IMR-90 (cell line): ENCODE measurements around the gene PDZD2. TPM values are rescaled to one million over a fixed set of nuclear protein-coding genes. Genes with fewer than 3 reads are reported as not detected.

ENCODE experiments used
- ATAC-seq: fragments of 200-7000 bp; cut with Tn5 transposase; 2 replicates; pipeline ENCODE4 v1.9.1; 2020; ENCODE audit warnings: low read depth, mild to moderate bottlenecking, moderate library complexity
- BruUV-seq: library from RNA; stranded (reverse); fragments of 400-500 nt; replicated peaks from 2 replicates; lab custom pipeline; 2021; lab: Mats Ljungman, UMichigan
- CTCF ChIA-PET: fragments of 300-600 bp; formaldehyde crosslinking; extraction: SDS; loops from one replicate; lab custom pipeline; 2021; ENCODE audit warnings: antibody characterized with exemption; lab: Yijun Ruan, JAX
- POLR2A ChIA-PET: fragments of 300-600 bp; sonication (Branson Sonifier 250); formaldehyde crosslinking; loops from one replicate; lab custom pipeline; 2022; ENCODE audit warnings: antibody characterized with exemption; ENCODE audit not compliant: unreplicated experiment; lab: Charles Lee
- DNase-seq: peaks from one replicate; pipeline ENCODE4 v3.0.0; 2013
- H2AFZ ChIP-seq: replicated peaks from 2 replicates; pipeline ENCODE3; 2013; ENCODE audit warnings: low read length, mild to moderate bottlenecking; ENCODE audit not compliant: poor library complexity
- H2AK5ac ChIP-seq: 2 replicates; pipeline ENCODE4 v1.6.1; 2013; ENCODE audit warnings: low read depth, low read length, inconsistent platforms
- H2AK9ac ChIP-seq: replicated peaks from 2 replicates; pipeline ENCODE3; 2013; ENCODE audit warnings: mild to moderate bottlenecking, low read depth, low read length, moderate library complexity; ENCODE audit not compliant: poor library complexity
- H2BK120ac ChIP-seq: 2 replicates; pipeline ENCODE4 v1.6.1; 2013; ENCODE audit warnings: low read depth, low read length, inconsistent platforms
- H2BK15ac ChIP-seq: 3 replicates; pipeline ENCODE4 v1.6.1; 2013; ENCODE audit warnings: low read depth, low read length, inconsistent platforms
- H2BK20ac ChIP-seq: 2 replicates; pipeline ENCODE4 v1.6.1; 2013; ENCODE audit warnings: low read depth, mild to moderate bottlenecking, inconsistent platforms, low read length, moderate library complexity
- H2BK5ac ChIP-seq: 2 replicates; pipeline ENCODE4 v1.6.1; 2013; ENCODE audit warnings: mild to moderate bottlenecking, low read depth, low read length, inconsistent platforms; ENCODE audit not compliant: poor library complexity, severe bottlenecking
- H3K14ac ChIP-seq: replicated peaks from 2 replicates; pipeline ENCODE4 v1.6.1; 2013; ENCODE audit warnings: low read depth, low read length, inconsistent platforms
- H3K18ac ChIP-seq: 2 replicates; pipeline ENCODE4 v1.6.1; 2013; ENCODE audit warnings: low read depth, low read length, control low read depth
- H3K23ac ChIP-seq: 2 replicates; pipeline ENCODE4 v1.6.1; 2013; ENCODE audit warnings: low read depth, low read length, inconsistent platforms
- H3K27ac ChIP-seq: 2 replicates; pipeline ENCODE4 v1.5.1; 2013; ENCODE audit warnings: mild to moderate bottlenecking, control low read depth, low read length; ENCODE audit not compliant: insufficient read depth
- H3K27me3 ChIP-seq: 2 replicates; pipeline ENCODE4 v1.6.1; 2013; ENCODE audit warnings: low read length; ENCODE audit not compliant: control insufficient read depth, insufficient read depth
- H3K36me3 ChIP-seq: 2 replicates; pipeline ENCODE4 v1.6.1; 2013; ENCODE audit warnings: low read length, mixed read lengths; ENCODE audit not compliant: control insufficient read depth, insufficient read depth
- H3K4ac ChIP-seq: 2 replicates; pipeline ENCODE4 v1.6.1; 2013; ENCODE audit warnings: low read depth, low read length, inconsistent platforms
- H3K4me1 ChIP-seq: 2 replicates; pipeline ENCODE4 v1.6.1; 2013; ENCODE audit warnings: low read length, mixed read lengths; ENCODE audit not compliant: control insufficient read depth, insufficient read depth
- H3K4me2 ChIP-seq: 2 replicates; pipeline ENCODE4 v1.6.1; 2013; ENCODE audit warnings: low read depth, mild to moderate bottlenecking, control low read depth, low read length, moderate library complexity
- H3K4me3 ChIP-seq: 2 replicates; pipeline ENCODE4 v1.5.1; 2013; ENCODE audit warnings: low read depth, mild to moderate bottlenecking, control low read depth, low read length, moderate library complexity; ENCODE audit not compliant: insufficient read depth
- H3K56ac ChIP-seq: 2 replicates; pipeline ENCODE4 v1.6.1; 2013; ENCODE audit warnings: low read length, inconsistent platforms; ENCODE audit not compliant: insufficient read depth; ENCODE audit errors: extremely low read depth
- H3K79me1 ChIP-seq, 2 experiments: 2 replicates each; pipeline ENCODE4 v1.6.1; 2013; ENCODE audit warnings: low read length in 2 of 2, inconsistent platforms in 1 of 2, low read depth in 1 of 2
- H3K9ac ChIP-seq: 2 replicates; pipeline ENCODE4 v1.6.1; 2013; ENCODE audit warnings: low read depth, low read length, control low read depth
- H3K9me1 ChIP-seq: 2 replicates; pipeline ENCODE4 v1.6.1; 2013; ENCODE audit warnings: low read length, inconsistent platforms; ENCODE audit not compliant: insufficient read depth
- H3K9me3 ChIP-seq: 2 replicates; pipeline ENCODE4 v1.6.1; 2013; ENCODE audit warnings: low read length; ENCODE audit not compliant: control insufficient read depth, insufficient read depth
- H4K20me1 ChIP-seq: 2 replicates; pipeline ENCODE4 v1.6.1; 2013; ENCODE audit warnings: low read length, inconsistent platforms; ENCODE audit not compliant: insufficient read depth
- H4K5ac ChIP-seq: 2 replicates; pipeline ENCODE4 v1.6.1; 2013; ENCODE audit warnings: mild to moderate bottlenecking, low read depth, low read length, control low read depth
- H4K8ac ChIP-seq, 2 experiments: 2 replicates each; pipeline ENCODE4 v1.6.1; 2013; ENCODE audit warnings: low read depth in 2 of 2, low read length in 2 of 2, control low read depth in 1 of 2, inconsistent platforms in 1 of 2
- H4K91ac ChIP-seq: 2 replicates; pipeline ENCODE4 v1.6.1; 2013; ENCODE audit warnings: low read depth, low read length, inconsistent platforms; ENCODE audit not compliant: insufficient read depth
- MAZ ChIP-seq: IDR thresholded peaks from 2 replicates; pipeline ENCODE4 v1.6.1; 2012; ENCODE audit warnings: low read depth, mild to moderate bottlenecking, low read length, improper control_type of control experiment, moderate library complexity, borderline replicate concordance
- RAD21 ChIP-seq: IDR thresholded peaks from 2 replicates; pipeline ENCODE4 v1.6.1; 2012; ENCODE audit warnings: low read length, improper control_type of control experiment
- RFX5 ChIP-seq: IDR thresholded peaks from 2 replicates; pipeline ENCODE4 v1.8.0; 2012; ENCODE audit warnings: low read depth, mild to moderate bottlenecking, low read length, moderate library complexity
- WGBS, 2 experiments: methylation state at CpG; one replicate each; pipeline versions ENCODE4 v1.1.5 to v1.1.7; 2013; ENCODE audit warnings: missing lambda C conversion rate in 2 of 2; ENCODE audit not compliant: insufficient read length in 1 of 2; ENCODE audit errors: extremely low coverage in 2 of 2; 5-methylcytosine and 5-hydroxymethylcytosine counted together
- dilution Hi-C: fragments of 300-500 bp; cut with HindIII; formaldehyde crosslinking; loops from one replicate; pipeline ENCODE4 v1.14.3; 2018; ENCODE audit warnings: low sequenced_read_pairs; ENCODE audit not compliant: unreplicated experiment
- in situ Hi-C: fragments of 300-500 bp; cut with MboI; formaldehyde crosslinking; loops from 3 replicates; pipeline ENCODE4 v1.14.3; 2019; ENCODE audit warnings: low sequenced_read_pairs, inconsistent platforms, mixed read lengths
- intact Hi-C: fragments of 100-400 bp; cut with micrococcal nuclease; formaldehyde crosslinking; loops from 2 replicates; pipeline ENCODE4 v1.10.0; 2022
- polyA plus RNA-seq, 3 experiments: library from polyadenylated mRNA; depleted of rRNA; stranded (reverse); fragments of >200 nt; gene quantifications; 2 replicates each; pipeline ENCODE4 v1.2.3, GENCODE V29; 2012; ENCODE audit warnings: low replicate concordance in 1 of 3
- total RNA-seq: library from RNA; depleted of rRNA; stranded (reverse); fragments of >200 nt; gene quantifications from 2 replicates; pipeline ENCODE4 v1.2.3, GENCODE V29; 2012

Gene PDZD2
- total and polyA plus RNA-seq, 2 of the 4 experiments (the other 2 are of a cell fraction): under 0.01 to 0.02 TPM

- no peak for ATAC-seq
- Histone ChIP-seq H3K18ac (no peak overlapping the region), H2BK120ac (no peak overlapping the region), H3K23ac (no peak overlapping the region), H3K79me1 (no peaks in the 10 kb centered on the region), H3K27me3 (peaks cover 37% of the 10 kb centered on the region), H3K4me2 (no peak overlapping the region), H3K9ac (no peak overlapping the region), H2AK5ac (no peak overlapping the region), H3K36me3 (no peaks in the 10 kb centered on the region), H2AFZ (no peak overlapping the region), H3K56ac (no peak overlapping the region), H3K9me1 (no peaks in the 10 kb centered on the region), H2BK5ac (no peak overlapping the region), H4K5ac (no peak overlapping the region), H4K91ac (no peak overlapping the region), H3K4ac (no peak overlapping the region), H2AK9ac (no peak overlapping the region), H3K27ac (no peak overlapping the region), H2BK20ac (no peak overlapping the region), H3K14ac (no peak overlapping the region), H3K9me3 (no peaks in the 10 kb centered on the region), H3K4me3 (no peak overlapping the region), H4K8ac (no peak overlapping the region), H2BK15ac (no peak overlapping the region), H3K4me1 (no peaks in the 10 kb centered on the region), H4K20me1 (no peaks in the 10 kb centered on the region)
- no CpG with 5 or more reads among the region's 4 CpGs for WGBS, 2 experiments
- in situ Hi-C loops (no loop called here), dilution Hi-C loops (no loop called here), intact Hi-C loops (no loop called here)
- no peak for DNase-seq
- CTCF ChIA-PET: no interaction called here
- TF ChIP-seq RFX5 (no peak), MAZ (no peak), RAD21 (no peak)
- no TSS peak for BruUV-seq
- POLR2A ChIA-PET: no interaction called here
Measured at GRCh38 chr5:31886206-31886605, 247.3 kb downstream of the PDZD2 start.
